ENCODE measurements around the gene SUMO4.

GRCh38 chr6:149429427-149430360 is 29.6 kb downstream of the SUMO4 start:
- TF ChIP-seq NUFIP1 (IDR thresholded peaks at IDR 0.05; ENCODE audit: partially characterized antibody): no peak
- no peak for TF ChIP-seq GMEB1 (CRISPR knock-in tag; IDR thresholded peaks at IDR 0.05)
- no peak for TF ChIP-seq EZH2 (IDR thresholded peaks at IDR 0.05; ENCODE audit: borderline replicate concordance, low read depth, low read length)

Data from K562 (cell line).